GM12878 (cell line): Measurements from ENCODE around the gene TXLNB.

Experiments
- CTCF ChIP-seq, 3 experiments: IDR thresholded peaks in 2 of 3; conservative IDR thresholded peaks in 1 of 3; 2 replicates each; pipeline ENCODE4 v1.5.1; 2011; ENCODE audit warnings: low read depth in 3 of 3, low read length in 3 of 3, mild to moderate bottlenecking in 3 of 3, control low read depth in 2 of 3, moderate library complexity in 2 of 3, inconsistent platforms in 1 of 3, mixed read lengths in 1 of 3; ENCODE audit not compliant: control insufficient read depth in 2 of 3, insufficient read depth in 1 of 3; ENCODE audit errors: extremely low read depth in 1 of 3
- EZH2 ChIP-seq: IDR thresholded peaks from 2 replicates; pipeline ENCODE4 v1.6.1; 2012; ENCODE audit warnings: low read depth, mild to moderate bottlenecking, control low read depth, inconsistent platforms, low read length, borderline replicate concordance; ENCODE audit not compliant: control insufficient read depth
- GABPA ChIP-seq: IDR thresholded peaks from 2 replicates; pipeline ENCODE4 v1.6.1; 2014; ENCODE audit warnings: antibody characterized with exemption, low read depth, mild to moderate bottlenecking, inconsistent platforms
- MAX ChIP-seq: IDR thresholded peaks from 2 replicates; pipeline ENCODE4 v1.6.1; 2012; ENCODE audit warnings: low read depth, low read length, improper control_type of control experiment
- MLLT1 ChIP-seq: fragments of 450-650 bp; IDR thresholded peaks from 2 replicates; pipeline ENCODE4 v1.6.1; 2016; ENCODE audit warnings: mild to moderate bottlenecking
- NFIC ChIP-seq: IDR thresholded peaks from 2 replicates; pipeline ENCODE4 v1.6.1; 2012; ENCODE audit warnings: low read depth, mild to moderate bottlenecking, inconsistent platforms, low read length, moderate library complexity
- PKNOX1 ChIP-seq: fragments of 450-650 bp; IDR thresholded peaks from 2 replicates; pipeline ENCODE4 v1.6.1; 2016; ENCODE audit warnings: mild to moderate bottlenecking
- POLR2AphosphoS5 ChIP-seq: IDR thresholded peaks from 2 replicates; pipeline ENCODE4 v1.6.1; 2011; ENCODE audit warnings: mild to moderate bottlenecking, low read length, inconsistent platforms
- USF2 ChIP-seq: IDR thresholded peaks from 2 replicates; pipeline ENCODE4 v1.6.1; 2011; ENCODE audit warnings: low read depth, low read length, improper control_type of control experiment, borderline replicate concordance
- ZNF24 ChIP-seq: fragments of 450-650 bp; IDR thresholded peaks from 2 replicates; pipeline ENCODE4 v1.6.1; 2017; ENCODE audit warnings: antibody characterized with exemption, mild to moderate bottlenecking
- ZNF274 ChIP-seq: IDR thresholded peaks from one replicate; pipeline ENCODE4 v1.8.0; 2011; ENCODE audit not compliant: insufficient read length, insufficient read depth

GRCh38 chr6:139275279-139276055, 16.3 kb downstream of the TXLNB start:
- TF ChIP-seq CTCF (IDR thresholded peaks at IDR 0.05 in 2 of 3, conservative IDR thresholded peaks at IDR 0.05 in 1 of 3; ENCODE audit: control insufficient read depth in 2 of 3, extremely low read depth in 1 of 3, insufficient read depth in 1 of 3, low read depth in 3 of 3, low read length in 3 of 3), result no peak
- no peak for TF ChIP-seq POLR2AphosphoS5
- TF ChIP-seq GABPA, result no peak
- no peak for TF ChIP-seq MAX
- no peak for TF ChIP-seq ZNF274
- TF ChIP-seq NFIC, result no peak
- no peak for TF ChIP-seq EZH2
- TF ChIP-seq USF2, result no peak
- no peak for TF ChIP-seq MLLT1
- no peak for TF ChIP-seq PKNOX1
- TF ChIP-seq ZNF24, result no peak
